Mucosa of gallbladder (tissue), 1 donor: Measurements from ENCODE around the gene WWOX. TPM values are rescaled to one million over a fixed set of nuclear protein-coding genes. Genes with fewer than 3 reads are reported as not detected.

ENCODE experiments used
- DNase-seq: peaks from one replicate; pipeline ENCODE4 v3.0.0-alpha.2; 2020; ENCODE audit warnings: low spot score
- total RNA-seq: library from RNA; stranded (reverse); gene quantifications from one replicate; pipeline ENCODE4 v1.2.1, GENCODE V29; 2021
- donor health status: DM: no; HTN: no; CAD: no.

Gene WWOX
- total RNA-seq, 1 donor from 2014 or later = 28.2 TPM

- DNase-seq = no peak
These were observed 337.4 kb downstream of the WWOX start for GRCh38 chr16:78436846-78437245.

- DNase-seq = no peak
These were observed 338.0 kb downstream of the WWOX start for GRCh38 chr16:78437352-78437968.

- no peak for DNase-seq
These were observed 338.8 kb downstream of the WWOX start for GRCh38 chr16:78438219-78438618.

- DNase-seq = no peak
These were observed 339.2 kb downstream of the WWOX start for GRCh38 chr16:78438632-78439031.

- no peak for DNase-seq
These were observed 340.2 kb downstream of the WWOX start for GRCh38 chr16:78439646-78440045.

- no peak for DNase-seq
These were observed 341.8 kb downstream of the WWOX start for GRCh38 chr16:78441298-78441697.

- DNase-seq = no peak
These were observed 344.3 kb downstream of the WWOX start for GRCh38 chr16:78443542-78444364.

GRCh38 chr16:78445818-78446217, 346.4 kb downstream of the WWOX start:
- DNase-seq = no peak

- DNase-seq = no peak
These were observed 347.0 kb downstream of the WWOX start for GRCh38 chr16:78446486-78446885.

GRCh38 chr16:78446992-78447563, 347.6 kb downstream of the WWOX start:
- DNase-seq = no peak

- no peak for DNase-seq
These were observed 349.3 kb downstream of the WWOX start for GRCh38 chr16:78448658-78449271.

GRCh38 chr16:78450255-78450654, 350.8 kb downstream of the WWOX start:
- no peak for DNase-seq

- no peak for DNase-seq
These were observed 352.6 kb downstream of the WWOX start for GRCh38 chr16:78452025-78452555.

GRCh38 chr16:78455861-78456260, 356.4 kb downstream of the WWOX start:
- no peak for DNase-seq

- DNase-seq = no peak
These were observed 359.1 kb downstream of the WWOX start for GRCh38 chr16:78458588-78458987.

GRCh38 chr16:78460428-78460827, 361.0 kb downstream of the WWOX start:
- no peak for DNase-seq

GRCh38 chr16:78461087-78461486, 361.6 kb downstream of the WWOX start:
- DNase-seq = no peak

- no peak for DNase-seq
These were observed 362.2 kb downstream of the WWOX start for GRCh38 chr16:78461496-78462287.

- DNase-seq = no peak
These were observed 363.1 kb downstream of the WWOX start for GRCh38 chr16:78462288-78463208.

GRCh38 chr16:78463591-78463990, 364.1 kb downstream of the WWOX start:
- no peak for DNase-seq
